ENCODE measurements around the gene AHDC1. TPM values are rescaled to one million over a fixed set of nuclear protein-coding genes. Genes with fewer than 3 reads are reported as not detected.

AHDC1 gene
- total RNA-seq, 1 donor from 2014 or later = 23.7 TPM

DNA sequence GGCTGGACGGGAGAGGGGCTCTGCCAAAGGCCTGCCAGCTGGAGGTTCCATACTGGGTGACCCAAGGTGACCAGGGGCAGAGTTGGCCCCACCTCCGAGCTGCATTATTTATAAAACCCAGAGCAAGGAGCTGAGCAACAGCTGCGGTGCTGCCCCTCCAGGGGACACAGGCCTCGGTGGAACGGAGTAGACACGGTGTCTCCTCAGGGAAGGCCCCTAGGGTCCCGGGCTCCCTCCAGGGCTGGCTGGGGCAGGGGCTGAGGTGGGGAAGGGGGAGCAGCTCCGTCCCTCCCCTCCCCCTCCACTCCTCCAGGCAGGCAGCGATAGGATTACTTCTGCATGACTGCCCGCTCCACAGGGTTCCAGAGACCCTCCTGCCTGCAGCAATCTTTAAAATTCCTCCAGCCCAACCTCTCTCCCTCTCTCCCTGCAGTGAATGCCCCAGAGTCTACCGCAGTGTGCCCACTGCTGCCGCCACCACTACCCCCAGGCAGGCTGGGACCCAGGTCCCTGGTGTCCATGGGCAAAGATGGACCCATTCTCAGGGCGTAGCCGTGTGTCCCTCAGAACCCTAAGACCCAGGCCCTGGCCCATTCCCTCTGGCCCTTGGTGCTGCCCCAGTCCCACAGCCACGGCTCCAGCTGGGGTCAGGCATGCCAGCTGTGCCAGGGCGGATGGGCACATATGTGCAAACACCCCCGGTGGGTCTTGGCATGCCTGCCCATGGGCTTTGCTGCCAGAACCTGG lies 10.8 kb downstream of the AHDC1 start:
- Histone ChIP-seq H3K4me3 (no peak overlapping the region), H3K27ac (peak overlapping the region; percentile 18), H3K9me3 (no peaks in the 10 kb centered on the region), H3K27me3 (ENCODE audit: low read depth) (no peaks in the 10 kb centered on the region), H3K36me3 (no peaks in the 10 kb centered on the region), H3K4me1 (peaks cover 71% of the 10 kb centered on the region)
- TF ChIP-seq, protein P1, sequence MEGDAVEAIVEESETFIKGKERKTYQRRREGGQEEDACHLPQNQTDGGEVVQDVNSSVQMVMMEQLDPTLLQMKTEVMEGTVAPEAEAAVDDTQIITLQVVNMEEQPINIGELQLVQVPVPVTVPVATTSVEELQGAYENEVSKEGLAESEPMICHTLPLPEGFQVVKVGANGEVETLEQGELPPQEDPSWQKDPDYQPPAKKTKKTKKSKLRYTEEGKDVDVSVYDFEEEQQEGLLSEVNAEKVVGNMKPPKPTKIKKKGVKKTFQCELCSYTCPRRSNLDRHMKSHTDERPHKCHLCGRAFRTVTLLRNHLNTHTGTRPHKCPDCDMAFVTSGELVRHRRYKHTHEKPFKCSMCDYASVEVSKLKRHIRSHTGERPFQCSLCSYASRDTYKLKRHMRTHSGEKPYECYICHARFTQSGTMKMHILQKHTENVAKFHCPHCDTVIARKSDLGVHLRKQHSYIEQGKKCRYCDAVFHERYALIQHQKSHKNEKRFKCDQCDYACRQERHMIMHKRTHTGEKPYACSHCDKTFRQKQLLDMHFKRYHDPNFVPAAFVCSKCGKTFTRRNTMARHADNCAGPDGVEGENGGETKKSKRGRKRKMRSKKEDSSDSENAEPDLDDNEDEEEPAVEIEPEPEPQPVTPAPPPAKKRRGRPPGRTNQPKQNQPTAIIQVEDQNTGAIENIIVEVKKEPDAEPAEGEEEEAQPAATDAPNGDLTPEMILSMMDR (IDR thresholded peaks at IDR 0.05) = no peak
- ATAC-seq = no peak
- intact Hi-C loops (cut with DNase I) = no loop called here
- DNase-seq = no peak

DNA sequence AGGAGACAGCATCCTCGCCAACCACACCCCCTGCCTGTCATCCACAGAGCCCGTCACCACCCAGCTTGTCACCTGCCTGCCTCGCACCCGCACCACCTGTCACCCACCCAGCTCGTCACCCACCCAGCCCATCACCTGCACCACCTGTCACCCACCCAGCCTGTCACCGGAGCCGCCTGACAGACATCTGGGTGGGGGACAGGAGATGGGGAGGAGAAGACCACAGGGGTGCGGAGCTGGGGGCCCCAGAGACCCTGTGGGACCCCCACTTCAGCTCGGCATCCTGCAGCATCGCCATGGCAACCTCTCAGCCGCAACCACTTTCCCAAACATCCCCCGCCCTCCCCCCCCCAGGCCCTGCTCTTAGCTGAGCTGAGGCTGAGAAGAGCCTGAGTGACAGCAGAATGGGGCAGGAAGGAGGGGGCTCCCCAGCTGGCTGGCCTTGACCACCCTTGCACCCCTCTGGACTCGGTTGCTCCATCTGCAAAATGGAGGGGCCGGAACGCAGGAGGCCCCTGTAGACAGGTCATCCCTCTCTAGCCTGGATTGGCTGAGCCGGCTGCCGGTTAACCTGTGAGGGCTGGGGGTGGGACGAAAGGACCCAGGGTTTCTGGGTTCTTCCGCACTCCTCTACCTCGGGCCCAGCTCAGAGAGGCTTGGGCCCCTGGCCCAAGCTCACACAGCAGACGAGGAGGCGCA lies 11.6 kb downstream of the AHDC1 start:
- Histone ChIP-seq H3K36me3 (no peaks in the 10 kb centered on the region), H3K27ac (no peak overlapping the region), H3K4me1 (peaks cover 64% of the 10 kb centered on the region), H3K4me3 (no peak overlapping the region), H3K9me3 (no peaks in the 10 kb centered on the region), H3K27me3 (ENCODE audit: low read depth) (no peaks in the 10 kb centered on the region)
- DNase-seq (no peak), ATAC-seq (no peak)
- TF ChIP-seq, protein P1 (IDR thresholded peaks at IDR 0.05) = no peak
- intact Hi-C loops (cut with DNase I) = no loop called here

DNA sequence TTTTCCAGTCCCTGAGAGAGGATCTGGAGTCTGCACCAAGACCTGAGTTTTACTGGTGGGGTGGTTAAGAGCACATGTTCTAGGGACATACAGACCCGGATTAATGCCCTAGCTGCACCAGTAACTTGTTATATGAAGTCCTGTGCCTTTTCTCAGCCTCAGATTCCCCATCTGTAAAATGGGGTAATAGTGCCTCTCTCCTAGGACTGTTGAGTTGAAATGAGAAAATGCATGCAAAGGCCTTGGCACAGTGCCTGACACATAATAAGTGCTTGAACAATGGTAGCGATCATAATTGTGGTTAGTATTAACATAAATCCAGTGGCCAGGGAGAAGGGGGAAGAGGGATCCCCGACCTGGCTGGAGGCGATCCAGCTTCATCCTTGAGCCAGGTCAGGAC lies 12.3 kb downstream of the AHDC1 start:
- H3K4me1 ChIP-seq = peaks cover 62% of the 10 kb centered on the region
- ATAC-seq (no peak), DNase-seq (no peak)
- no peaks in the 10 kb centered on the region for H3K27me3 ChIP-seq (ENCODE audit: low read depth)
- H3K4me3 ChIP-seq = no peak overlapping the region
- H3K9me3 ChIP-seq = no peaks in the 10 kb centered on the region
- intact Hi-C loops (cut with DNase I) = no loop called here
- no peak overlapping the region for H3K27ac ChIP-seq
- TF ChIP-seq, protein P1 (IDR thresholded peaks at IDR 0.05) = no peak
- no peaks in the 10 kb centered on the region for H3K36me3 ChIP-seq

DNA sequence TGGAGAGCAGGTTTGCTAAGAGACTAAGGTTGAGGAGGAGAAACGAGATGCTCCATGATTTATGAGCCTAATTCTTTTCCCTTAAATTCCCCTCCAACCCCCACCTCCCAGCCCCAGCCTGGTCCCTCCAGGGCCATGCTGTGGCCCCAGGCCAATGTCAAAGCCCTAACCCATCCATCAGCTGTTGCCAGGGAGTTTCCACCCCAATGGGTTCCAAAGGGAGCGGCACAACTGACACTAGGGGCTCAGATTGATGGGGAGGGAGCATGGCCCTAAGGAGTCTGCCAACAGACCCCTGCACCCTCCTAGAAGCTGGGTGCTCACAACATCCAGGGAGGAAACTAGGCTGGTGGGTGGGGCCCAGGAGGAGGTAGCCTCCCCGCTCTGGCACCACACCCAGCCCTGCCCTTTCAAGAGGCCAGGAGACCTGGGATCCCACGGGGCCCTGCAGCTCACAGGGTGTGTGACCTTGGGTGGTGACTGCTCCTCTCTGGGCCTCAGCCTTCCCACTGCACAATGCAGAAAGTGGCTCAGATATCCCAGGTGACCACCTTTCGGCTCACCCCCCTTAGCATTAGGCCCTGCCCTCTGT lies 12.9 kb downstream of the AHDC1 start:
- TF ChIP-seq, protein P1 (IDR thresholded peaks at IDR 0.05) = no peak
- Histone ChIP-seq H3K27me3 (ENCODE audit: low read depth) (no peaks in the 10 kb centered on the region), H3K27ac (peak overlapping the region; percentile 58), H3K4me3 (no peak overlapping the region), H3K4me1 (peaks cover 56% of the 10 kb centered on the region), H3K36me3 (no peaks in the 10 kb centered on the region), H3K9me3 (no peaks in the 10 kb centered on the region)
- ATAC-seq (peak in 1 of 2 donors; percentile 19), DNase-seq (no peak)
- intact Hi-C loops (cut with DNase I) = no loop called here

DNA sequence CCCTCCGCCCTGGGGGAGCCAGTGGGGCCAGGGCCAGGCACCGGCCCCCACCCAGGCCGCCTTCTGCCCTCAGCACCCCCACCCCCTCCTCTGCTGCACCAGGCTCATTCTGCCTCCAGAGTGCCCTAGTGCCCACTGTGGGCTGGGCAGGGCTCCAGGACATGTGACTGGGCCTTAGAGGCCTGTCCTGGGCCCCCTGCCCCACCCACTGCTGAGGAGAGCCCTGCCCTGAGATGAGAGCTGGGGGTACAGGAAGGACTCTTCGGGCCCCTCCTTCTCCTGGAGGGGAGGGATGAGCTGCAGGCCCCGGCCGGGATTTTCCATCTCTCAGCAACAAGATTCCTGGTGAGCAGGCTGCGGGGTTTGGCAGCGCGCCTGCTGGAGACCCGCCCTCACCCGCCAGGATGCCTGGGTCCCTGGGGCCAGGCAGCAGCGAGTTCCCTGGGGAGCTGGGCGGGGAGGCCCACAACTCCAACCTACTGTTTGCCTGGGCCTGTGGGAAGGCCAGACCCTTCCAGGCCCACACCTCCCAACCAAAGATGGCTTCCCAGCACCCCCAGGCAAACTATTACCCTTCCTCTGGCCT lies 14.0 kb downstream of the AHDC1 start:
- H3K27me3 ChIP-seq (ENCODE audit: low read depth) = no peaks in the 10 kb centered on the region
- TF ChIP-seq, protein P1 (IDR thresholded peaks at IDR 0.05) = no peak
- peak overlapping the region; percentile 41 for H3K27ac ChIP-seq
- intact Hi-C loops (cut with DNase I) = no loop called here
- DNase-seq (peak; percentile 66), ATAC-seq (peak; percentile 37 to 68)
- H3K9me3 ChIP-seq = no peaks in the 10 kb centered on the region
- H3K36me3 ChIP-seq = no peaks in the 10 kb centered on the region
- no peak overlapping the region for H3K4me3 ChIP-seq
- peaks cover 55% of the 10 kb centered on the region for H3K4me1 ChIP-seq
